ENCODE data around the gene MAP2K4. TPM values are rescaled to one million over a fixed set of nuclear protein-coding genes. Genes with fewer than 3 reads are reported as not detected.

The MAP2K4 gene
- total and polyA plus RNA-seq, 2 donors (not counting 1 experiment from before 2014, with no cell fraction given), result 23.5 to 25.4 TPM

DNA sequence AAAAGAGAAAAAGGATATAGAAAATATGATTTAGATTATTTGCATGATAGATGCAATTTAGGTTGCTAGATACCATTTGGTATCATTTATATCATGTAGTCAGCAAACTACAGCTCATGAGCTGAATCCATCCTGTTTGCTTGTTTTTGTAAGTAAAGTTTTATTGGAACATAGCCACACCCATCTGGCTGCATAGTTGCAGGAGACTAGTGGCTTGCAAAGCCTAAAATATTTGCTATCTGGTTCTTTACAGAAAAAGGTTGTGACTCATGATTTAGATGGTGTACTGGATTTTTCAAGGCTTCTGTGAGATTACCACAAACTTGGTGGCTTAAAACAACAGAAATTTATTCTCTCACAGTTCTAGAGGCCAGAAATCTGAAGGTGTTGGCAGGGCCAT is 49.9 kb downstream of the MAP2K4 start:
- Histone ChIP-seq H3K27ac (ENCODE audit: insufficient read depth, low read length) (no peak overlapping the region), H3K27me3 (ENCODE audit: control insufficient read depth, insufficient read depth, low read length) (no peaks in the 10 kb centered on the region), H3K9ac (ENCODE audit: insufficient read depth, low read length) (no peak overlapping the region), H3K9me3 (ENCODE audit: control insufficient read depth, insufficient read depth, low read depth, low read length) (no peaks in the 10 kb centered on the region), H4K20me1 (ENCODE audit: control insufficient read depth, extremely low read depth, insufficient read depth, low read length) (no peaks in the 10 kb centered on the region), H3K36me3 (ENCODE audit: control insufficient read depth, insufficient read depth, low read length) (no peaks in the 10 kb centered on the region), H3K4me2 (ENCODE audit: extremely low read depth, insufficient read depth, low read length) (no peak overlapping the region), H3K4me1 (ENCODE audit: control insufficient read depth, extremely low read depth, insufficient read depth, low read length) (no peaks in the 10 kb centered on the region), H2AFZ (ENCODE audit: low read length) (no peak overlapping the region), H3K4me3 (replicated peaks in 1 of 4; ENCODE audit: control extremely low read depth in 1 of 4, insufficient read depth in 1 of 4, low read depth in 3 of 4, low read length in 4 of 4) (no peak overlapping the region), H3K79me2 (ENCODE audit: control insufficient read depth, insufficient read depth, low read length) (no peaks in the 10 kb centered on the region)
- peak; percentile 77 to 91 for DNase-seq (ENCODE audit: low read depth in 2 of 2)
- TF ChIP-seq, protein P1, sequence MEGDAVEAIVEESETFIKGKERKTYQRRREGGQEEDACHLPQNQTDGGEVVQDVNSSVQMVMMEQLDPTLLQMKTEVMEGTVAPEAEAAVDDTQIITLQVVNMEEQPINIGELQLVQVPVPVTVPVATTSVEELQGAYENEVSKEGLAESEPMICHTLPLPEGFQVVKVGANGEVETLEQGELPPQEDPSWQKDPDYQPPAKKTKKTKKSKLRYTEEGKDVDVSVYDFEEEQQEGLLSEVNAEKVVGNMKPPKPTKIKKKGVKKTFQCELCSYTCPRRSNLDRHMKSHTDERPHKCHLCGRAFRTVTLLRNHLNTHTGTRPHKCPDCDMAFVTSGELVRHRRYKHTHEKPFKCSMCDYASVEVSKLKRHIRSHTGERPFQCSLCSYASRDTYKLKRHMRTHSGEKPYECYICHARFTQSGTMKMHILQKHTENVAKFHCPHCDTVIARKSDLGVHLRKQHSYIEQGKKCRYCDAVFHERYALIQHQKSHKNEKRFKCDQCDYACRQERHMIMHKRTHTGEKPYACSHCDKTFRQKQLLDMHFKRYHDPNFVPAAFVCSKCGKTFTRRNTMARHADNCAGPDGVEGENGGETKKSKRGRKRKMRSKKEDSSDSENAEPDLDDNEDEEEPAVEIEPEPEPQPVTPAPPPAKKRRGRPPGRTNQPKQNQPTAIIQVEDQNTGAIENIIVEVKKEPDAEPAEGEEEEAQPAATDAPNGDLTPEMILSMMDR (conservative IDR thresholded peaks at IDR 0.05 in 1 of 2, IDR thresholded peaks at IDR 0.05 in 1 of 2; ENCODE audit: low read depth in 1 of 2, low read length in 2 of 2), result no peak
- no peak for TF ChIP-seq EZH2 (IDR thresholded peaks at IDR 0.05; ENCODE audit: low read length, missing control alignments)

DNA sequence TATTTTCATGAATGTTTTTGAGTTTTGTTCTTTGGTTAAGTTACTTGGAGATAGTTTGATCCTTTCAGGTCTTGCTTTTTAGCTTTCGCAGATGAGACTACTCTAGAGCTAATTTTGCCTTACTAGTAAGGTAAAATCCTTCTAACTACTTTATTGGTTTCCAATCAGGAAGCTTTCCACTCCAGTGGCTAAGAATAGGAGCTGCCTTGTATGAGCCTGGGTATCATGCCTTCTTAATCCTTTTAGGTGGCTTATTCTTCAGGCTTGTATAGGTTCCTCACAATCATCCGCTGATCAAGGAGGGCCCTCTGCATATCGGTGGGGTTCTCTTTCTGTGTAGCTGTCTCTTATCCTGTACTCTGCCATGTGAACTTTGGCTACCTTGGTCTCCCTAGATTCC is 53.7 kb downstream of the MAP2K4 start:
- no peak for DNase-seq (ENCODE audit: low read depth in 2 of 2)
- no peaks in the 10 kb centered on the region for H4K20me1 ChIP-seq (ENCODE audit: control insufficient read depth, extremely low read depth, insufficient read depth, low read length)

GRCh38 chr17:12077773-12078172 is 57.1 kb downstream of the MAP2K4 start:
- H3K4me3 ChIP-seq (replicated peaks in 1 of 4; ENCODE audit: control extremely low read depth in 1 of 4, insufficient read depth in 1 of 4, low read depth in 3 of 4, low read length in 4 of 4), result no peak overlapping the region
- no peaks in the 10 kb centered on the region for H3K9me3 ChIP-seq (ENCODE audit: control insufficient read depth, insufficient read depth, low read depth, low read length)
- no peak overlapping the region for H3K27ac ChIP-seq (ENCODE audit: insufficient read depth, low read length)
- TF ChIP-seq, protein P1 (conservative IDR thresholded peaks at IDR 0.05 in 1 of 2, IDR thresholded peaks at IDR 0.05 in 1 of 2; ENCODE audit: low read depth in 1 of 2, low read length in 2 of 2), result no peak
- no peak for TF ChIP-seq EZH2 (IDR thresholded peaks at IDR 0.05; ENCODE audit: low read length, missing control alignments)
- H2AFZ ChIP-seq (ENCODE audit: low read length), result no peak overlapping the region
- no peaks in the 10 kb centered on the region for H4K20me1 ChIP-seq (ENCODE audit: control insufficient read depth, extremely low read depth, insufficient read depth, low read length)
- no peaks in the 10 kb centered on the region for H3K4me1 ChIP-seq (ENCODE audit: control insufficient read depth, extremely low read depth, insufficient read depth, low read length)
- no peaks in the 10 kb centered on the region for H3K27me3 ChIP-seq (ENCODE audit: control insufficient read depth, insufficient read depth, low read length)
- H3K79me2 ChIP-seq (ENCODE audit: control insufficient read depth, insufficient read depth, low read length), result peaks cover 2% of the 10 kb centered on the region
- H3K9ac ChIP-seq (ENCODE audit: insufficient read depth, low read length), result no peak overlapping the region
- no peak for DNase-seq (ENCODE audit: low read depth in 2 of 2)
- no peaks in the 10 kb centered on the region for H3K36me3 ChIP-seq (ENCODE audit: control insufficient read depth, insufficient read depth, low read length)
- no peak overlapping the region for H3K4me2 ChIP-seq (ENCODE audit: extremely low read depth, insufficient read depth, low read length)

More for the DNA sequence above, 53.7 kb downstream of the MAP2K4 start:
- Histone ChIP-seq H3K4me2 (ENCODE audit: extremely low read depth, insufficient read depth, low read length) (no peak overlapping the region), H2AFZ (ENCODE audit: low read length) (no peak overlapping the region), H3K36me3 (ENCODE audit: control insufficient read depth, insufficient read depth, low read length) (no peaks in the 10 kb centered on the region), H3K4me3 (replicated peaks in 1 of 4; ENCODE audit: control extremely low read depth in 1 of 4, insufficient read depth in 1 of 4, low read depth in 3 of 4, low read length in 4 of 4) (no peak overlapping the region), H3K79me2 (ENCODE audit: control insufficient read depth, insufficient read depth, low read length) (peaks cover 2% of the 10 kb centered on the region), H3K9me3 (ENCODE audit: control insufficient read depth, insufficient read depth, low read depth, low read length) (no peaks in the 10 kb centered on the region), H3K9ac (ENCODE audit: insufficient read depth, low read length) (no peak overlapping the region), H3K27ac (ENCODE audit: insufficient read depth, low read length) (no peak overlapping the region), H3K4me1 (ENCODE audit: control insufficient read depth, extremely low read depth, insufficient read depth, low read length) (no peaks in the 10 kb centered on the region), H3K27me3 (ENCODE audit: control insufficient read depth, insufficient read depth, low read length) (no peaks in the 10 kb centered on the region)
- no peak for TF ChIP-seq EZH2 (IDR thresholded peaks at IDR 0.05; ENCODE audit: low read length, missing control alignments)
- TF ChIP-seq, protein P1 (conservative IDR thresholded peaks at IDR 0.05 in 1 of 2, IDR thresholded peaks at IDR 0.05 in 1 of 2; ENCODE audit: low read depth in 1 of 2, low read length in 2 of 2), result no peak

All from fibroblast of lung (primary cell).